Measurements from ENCODE around the gene IQGAP2. TPM values are rescaled to one million over a fixed set of nuclear protein-coding genes. Genes with fewer than 3 reads are reported as not detected.

The IQGAP2 gene
- total RNA-seq, 2 experiments from 2014 or later = 37.7 to 39.1 TPM

DNA sequence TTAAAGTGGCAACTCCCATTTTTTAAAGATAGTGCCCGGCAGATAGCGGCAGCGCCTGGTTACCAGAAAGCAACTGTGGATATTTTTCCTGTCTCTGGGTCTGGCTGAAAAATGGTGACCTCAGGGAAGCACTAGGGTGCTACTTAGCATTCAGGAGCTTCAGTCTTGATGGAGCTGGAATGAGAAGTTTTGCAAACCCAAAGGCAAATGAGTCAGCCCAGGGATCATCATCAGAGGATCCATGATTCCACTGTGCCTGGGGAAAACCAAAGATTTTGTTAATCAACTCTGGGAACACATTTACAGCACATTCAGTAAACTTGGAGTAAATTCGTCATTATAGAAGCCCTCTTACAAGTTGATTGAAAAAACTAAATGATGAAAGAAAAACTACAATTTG is 339.5 kb downstream of the IQGAP2 start:
- H3K4me3 Mint-ChIP-seq = no peak overlapping the region
- TF ChIP-seq, protein P1, sequence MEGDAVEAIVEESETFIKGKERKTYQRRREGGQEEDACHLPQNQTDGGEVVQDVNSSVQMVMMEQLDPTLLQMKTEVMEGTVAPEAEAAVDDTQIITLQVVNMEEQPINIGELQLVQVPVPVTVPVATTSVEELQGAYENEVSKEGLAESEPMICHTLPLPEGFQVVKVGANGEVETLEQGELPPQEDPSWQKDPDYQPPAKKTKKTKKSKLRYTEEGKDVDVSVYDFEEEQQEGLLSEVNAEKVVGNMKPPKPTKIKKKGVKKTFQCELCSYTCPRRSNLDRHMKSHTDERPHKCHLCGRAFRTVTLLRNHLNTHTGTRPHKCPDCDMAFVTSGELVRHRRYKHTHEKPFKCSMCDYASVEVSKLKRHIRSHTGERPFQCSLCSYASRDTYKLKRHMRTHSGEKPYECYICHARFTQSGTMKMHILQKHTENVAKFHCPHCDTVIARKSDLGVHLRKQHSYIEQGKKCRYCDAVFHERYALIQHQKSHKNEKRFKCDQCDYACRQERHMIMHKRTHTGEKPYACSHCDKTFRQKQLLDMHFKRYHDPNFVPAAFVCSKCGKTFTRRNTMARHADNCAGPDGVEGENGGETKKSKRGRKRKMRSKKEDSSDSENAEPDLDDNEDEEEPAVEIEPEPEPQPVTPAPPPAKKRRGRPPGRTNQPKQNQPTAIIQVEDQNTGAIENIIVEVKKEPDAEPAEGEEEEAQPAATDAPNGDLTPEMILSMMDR (IDR thresholded peaks at IDR 0.05) = no peak
- no peak for DNase-seq
- no peak overlapping the region for H3K27ac Mint-ChIP-seq
- no peaks in the 10 kb centered on the region for H3K9me3 Mint-ChIP-seq
- ChIA-PET POLR2A (no interaction called here), CTCF (interaction anchor here (1.0 to 4.8 kb wide), 3 partner anchors 17 to 32 kb away, joined by 3 to 30 read pairs (median 3); no protein-coding TSS in a partner anchor)
- no peak for ATAC-seq
- no peaks in the 10 kb centered on the region for H3K36me3 Mint-ChIP-seq (ENCODE audit: low read depth)
- intact Hi-C loops (cut with micrococcal nuclease) = no loop called here
- H3K27me3 Mint-ChIP-seq = no peaks in the 10 kb centered on the region
- peaks cover 22% of the 10 kb centered on the region for H3K4me1 Mint-ChIP-seq (ENCODE audit: low read depth)

DNA sequence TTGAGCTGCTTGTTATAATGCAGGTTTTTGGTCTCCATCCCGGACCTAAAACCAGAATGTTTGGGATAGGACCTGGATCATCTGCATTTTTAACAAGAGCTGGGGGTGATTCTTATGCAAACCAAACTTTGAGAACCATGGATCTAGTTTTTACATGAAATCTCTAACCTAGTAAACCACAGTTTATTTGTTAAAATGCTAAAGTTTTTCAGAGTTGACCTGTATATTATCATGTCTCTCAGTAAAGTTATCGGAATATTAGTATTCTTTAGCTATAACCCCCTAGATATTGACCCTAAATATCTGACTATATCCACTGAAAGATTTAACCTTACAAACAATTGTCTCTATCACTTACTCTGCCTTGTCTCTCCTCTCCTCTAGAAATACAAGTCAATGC is 341.5 kb downstream of the IQGAP2 start:
- no peak for ATAC-seq
- Mint-ChIP-seq H3K27ac (no peak overlapping the region), H3K27me3 (peaks cover 1% of the 10 kb centered on the region), H3K36me3 (ENCODE audit: low read depth) (no peaks in the 10 kb centered on the region), H3K9me3 (no peaks in the 10 kb centered on the region), H3K4me3 (no peak overlapping the region), H3K4me1 (ENCODE audit: low read depth) (peaks cover 6% of the 10 kb centered on the region)
- TF ChIP-seq, protein P1 (IDR thresholded peaks at IDR 0.05) = no peak
- intact Hi-C loops (cut with micrococcal nuclease) = no loop called here
- DNase-seq = no peak
- POLR2A ChIA-PET = interaction anchor here (1.3 kb wide), 1 partner anchor 12 kb away, joined by 3 read pairs; no protein-coding TSS in a partner anchor
- CTCF ChIA-PET = interaction anchor here (2.5 kb wide), 1 partner anchor 30 kb away, joined by 13 read pairs; no protein-coding TSS in a partner anchor

DNA sequence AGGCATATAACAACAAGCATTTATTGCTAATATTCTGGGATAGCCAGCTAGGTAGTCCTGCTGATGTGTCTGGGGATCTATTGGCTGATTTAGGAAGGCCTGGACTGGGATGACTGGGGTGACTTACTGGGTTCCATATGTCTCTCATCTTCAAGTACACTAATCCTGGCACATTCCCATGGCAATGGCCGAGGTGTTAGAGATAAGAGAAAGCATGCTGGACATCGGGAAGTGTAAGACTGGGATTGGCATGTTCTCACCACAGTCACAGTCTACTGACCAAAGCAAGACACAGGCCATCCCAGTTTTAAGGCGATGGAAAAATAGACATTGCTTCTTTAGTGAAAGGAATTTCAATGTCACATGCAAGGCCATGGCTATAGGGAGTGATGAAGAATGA is 342.6 kb downstream of the IQGAP2 start:
- ChIA-PET CTCF (interaction anchor here (2.5 kb wide), 1 partner anchor 29 kb away, joined by 13 read pairs; no protein-coding TSS in a partner anchor), POLR2A (interaction anchor here (1.1 kb wide), 1 partner anchor 9 kb away, joined by 3 read pairs; no protein-coding TSS in a partner anchor)
- H3K4me1 Mint-ChIP-seq (ENCODE audit: low read depth) = peaks cover 4% of the 10 kb centered on the region
- intact Hi-C loops (cut with micrococcal nuclease) = no loop called here
- ATAC-seq (no peak), DNase-seq (no peak)
- H3K27me3 Mint-ChIP-seq = peaks cover 1% of the 10 kb centered on the region
- no peak overlapping the region for H3K27ac Mint-ChIP-seq
- no peak overlapping the region for H3K4me3 Mint-ChIP-seq
- TF ChIP-seq, protein P1 (IDR thresholded peaks at IDR 0.05) = no peak
- H3K36me3 Mint-ChIP-seq (ENCODE audit: low read depth) = no peaks in the 10 kb centered on the region
- no peaks in the 10 kb centered on the region for H3K9me3 Mint-ChIP-seq

DNA sequence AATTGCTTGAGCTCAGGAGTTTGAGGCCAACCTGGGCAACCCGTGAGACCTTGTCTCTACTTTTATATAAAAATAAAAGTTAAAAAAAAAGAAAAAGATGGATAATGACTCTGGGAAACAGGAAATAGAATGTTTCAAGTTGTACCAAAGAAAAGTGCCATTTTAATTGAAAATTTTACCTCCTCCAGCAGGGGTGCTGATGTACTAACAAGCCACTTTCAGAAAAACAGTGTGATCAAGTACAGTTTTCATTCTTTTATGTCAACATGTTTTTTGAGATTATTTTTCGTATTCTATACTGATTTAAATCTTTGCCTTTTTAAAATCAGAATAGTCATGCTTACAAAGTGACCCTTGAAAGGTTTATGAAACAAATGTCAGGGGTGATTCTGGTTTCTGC is 343.6 kb downstream of the IQGAP2 start:
- Mint-ChIP-seq H3K36me3 (ENCODE audit: low read depth) (no peaks in the 10 kb centered on the region), H3K4me3 (no peak overlapping the region), H3K27me3 (peaks cover 1% of the 10 kb centered on the region), H3K4me1 (ENCODE audit: low read depth) (no peaks in the 10 kb centered on the region), H3K27ac (no peak overlapping the region), H3K9me3 (no peaks in the 10 kb centered on the region)
- DNase-seq (no peak), ATAC-seq (no peak)
- ChIA-PET POLR2A (no interaction called here), CTCF (no interaction called here)
- intact Hi-C loops (cut with micrococcal nuclease) = no loop called here
- TF ChIP-seq, protein P1 (IDR thresholded peaks at IDR 0.05) = no peak

DNA sequence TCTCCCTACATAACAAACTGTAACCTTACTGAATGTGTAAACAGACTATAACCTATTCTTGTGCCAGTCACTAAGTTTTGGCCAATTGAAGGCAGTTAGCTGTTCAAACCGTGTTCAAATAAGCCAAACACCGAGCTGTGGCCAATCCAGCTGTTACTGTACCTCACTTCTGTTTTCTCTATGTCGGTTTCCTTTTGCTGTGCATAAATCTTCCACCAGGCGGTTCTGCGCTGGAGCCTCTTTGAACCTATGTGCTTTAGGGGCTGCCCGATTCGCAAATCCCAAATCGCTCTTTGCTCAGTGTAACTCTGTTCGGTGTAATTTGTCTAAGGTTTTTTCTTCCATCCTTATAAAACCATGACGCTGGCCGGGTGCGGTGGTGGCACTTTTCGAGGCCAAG is 344.6 kb downstream of the IQGAP2 start:
- CTCF ChIA-PET = interaction anchor here (0.7 to 1.3 kb wide), 2 partner anchors 27 to 33 kb away, joined by 4 to 5 read pairs; no protein-coding TSS in a partner anchor
- ATAC-seq = no peak

More for the DNA sequence above, 344.6 kb downstream of the IQGAP2 start:
- TF ChIP-seq, protein P1 (IDR thresholded peaks at IDR 0.05) = no peak
- H3K4me1 Mint-ChIP-seq (ENCODE audit: low read depth) = no peaks in the 10 kb centered on the region
- peaks cover 1% of the 10 kb centered on the region for H3K27me3 Mint-ChIP-seq
- H3K9me3 Mint-ChIP-seq = no peaks in the 10 kb centered on the region
- H3K36me3 Mint-ChIP-seq (ENCODE audit: low read depth) = no peaks in the 10 kb centered on the region
- no peak for DNase-seq
- POLR2A ChIA-PET = no interaction called here
- H3K4me3 Mint-ChIP-seq = no peak overlapping the region
- intact Hi-C loops (cut with micrococcal nuclease) = no loop called here
- H3K27ac Mint-ChIP-seq = no peak overlapping the region
